PC-3 (cell line): ENCODE measurements around the gene KCNAB3. TPM values are rescaled to one million over a fixed set of nuclear protein-coding genes. Genes with fewer than 3 reads are reported as not detected.

ENCODE experiments used
- ATAC-seq: fragments of 200-7000 bp; cut with Tn5 transposase; 2 replicates; pipeline ENCODE4 v1.9.1; 2020; ENCODE audit warnings: mild to moderate bottlenecking, moderate library complexity
- BruUV-seq: library from RNA; stranded (reverse); fragments of 400-500 nt; replicated peaks from 2 replicates; lab custom pipeline; 2021; lab: Mats Ljungman, UMichigan
- CTCF ChIA-PET: fragments of 300-600 bp; sonication (Branson Sonifier 250); formaldehyde crosslinking; loops from one replicate; lab custom pipeline; 2022; ENCODE audit warnings: antibody characterized with exemption; lab: Charles Lee
- POLR2A ChIA-PET: fragments of 300-600 bp; sonication (Branson Sonifier 250); formaldehyde crosslinking; loops from one replicate; lab custom pipeline; 2022; ENCODE audit warnings: antibody characterized with exemption; ENCODE audit not compliant: unreplicated experiment; lab: Charles Lee
- DNase-seq: peaks from one replicate; pipeline ENCODE4 v3.0.0-alpha.2; 2015
- H2AFZ ChIP-seq: fragments of 300-600 bp; sonication (generic); 2 replicates; pipeline ENCODE4 v1.6.0; 2016; ENCODE audit warnings: antibody characterized with exemption, low read length
- H3F3A ChIP-seq: fragments of 300-600 bp; sonication (generic); one replicate; pipeline ENCODE4 v1.6.0; 2017; ENCODE audit warnings: antibody characterized with exemption, low read length, control low read depth, mild to moderate bottlenecking; ENCODE audit not compliant: unreplicated experiment
- H3K27ac ChIP-seq: fragments of 300-600 bp; sonication (generic); 2 replicates; pipeline ENCODE4 v1.5.1; 2016; ENCODE audit warnings: mild to moderate bottlenecking, low read length
- H3K27me3 ChIP-seq: fragments of 300-600 bp; sonication (generic); 2 replicates; pipeline ENCODE4 v1.6.1; 2016; ENCODE audit warnings: low read length, mixed read lengths
- H3K36me3 ChIP-seq: fragments of 300-600 bp; sonication (generic); 2 replicates; pipeline ENCODE4 v1.6.1; 2016; ENCODE audit warnings: low read depth, mixed run types, low read length, mixed read lengths
- H3K4me1 ChIP-seq: fragments of 300-600 bp; sonication (generic); 2 replicates; pipeline ENCODE4 v1.5.1; 2016; ENCODE audit warnings: low read length; ENCODE audit not compliant: insufficient read depth
- H3K4me2 ChIP-seq: fragments of 300-600 bp; sonication (generic); 2 replicates; pipeline ENCODE4 v1.6.0; 2016; ENCODE audit warnings: low read length
- H3K4me3 ChIP-seq: fragments of 300-600 bp; sonication (generic); 2 replicates; pipeline ENCODE4 v1.5.1; 2016; ENCODE audit warnings: mild to moderate bottlenecking, low read length, mixed read lengths
- H3K79me2 ChIP-seq: fragments of 300-600 bp; sonication (generic); 2 replicates; pipeline ENCODE4 v1.6.1; 2017; ENCODE audit warnings: low read length, mixed read lengths
- H3K9ac ChIP-seq: fragments of 300-600 bp; sonication (generic); 2 replicates; pipeline ENCODE4 v1.6.0; 2016; ENCODE audit warnings: mild to moderate bottlenecking, low read length
- H3K9me2 ChIP-seq: fragments of 300-600 bp; sonication (generic); replicated peaks from 2 replicates; pipeline ENCODE4 v1.6.1; 2016; ENCODE audit warnings: mixed run types, low read length, mixed read lengths
- H3K9me3 ChIP-seq: fragments of 300-600 bp; sonication (generic); 2 replicates; pipeline ENCODE4 v1.6.1; 2016; ENCODE audit warnings: low read length, mixed read lengths
- H4K20me1 ChIP-seq: fragments of 300-600 bp; sonication (generic); 2 replicates; pipeline ENCODE4 v1.6.1; 2016; ENCODE audit warnings: low read length, mixed read lengths
- EZH2 ChIP-seq: fragments of 300-600 bp; sonication (generic); IDR thresholded peaks from one replicate; pipeline ENCODE4 v1.6.1; 2017; ENCODE audit warnings: antibody characterized with exemption, mild to moderate bottlenecking, low read length; ENCODE audit not compliant: unreplicated experiment
- EZH2phosphoT487 ChIP-seq: fragments of 300-600 bp; sonication (generic); IDR thresholded peaks from 2 replicates; pipeline ENCODE4 v1.6.1; 2018; ENCODE audit warnings: mild to moderate bottlenecking, antibody characterized with exemption, low read length, borderline replicate concordance
- intact Hi-C: fragments of 100-400 bp; cut with micrococcal nuclease; formaldehyde crosslinking; loops from 2 replicates; pipeline ENCODE4 v1.9.0; 2023
- total RNA-seq: library from RNA; depleted of rRNA; stranded (reverse); fragments of >200 nt; gene quantifications from 2 replicates; pipeline ENCODE4 v1.2.3, GENCODE V29; 2014
- TF ChIP-seq, protein P1 (sequence below): fragments of 300-600 bp; sonication (generic); conservative IDR thresholded peaks from 2 replicates; pipeline ENCODE4 v1.5.1; 2017; ENCODE audit warnings: antibody characterized with exemption, low read depth, mild to moderate bottlenecking, low read length

KCNAB3 gene
- total RNA-seq, 1 experiment from 2014 or later: 0.26 TPM

DNA sequence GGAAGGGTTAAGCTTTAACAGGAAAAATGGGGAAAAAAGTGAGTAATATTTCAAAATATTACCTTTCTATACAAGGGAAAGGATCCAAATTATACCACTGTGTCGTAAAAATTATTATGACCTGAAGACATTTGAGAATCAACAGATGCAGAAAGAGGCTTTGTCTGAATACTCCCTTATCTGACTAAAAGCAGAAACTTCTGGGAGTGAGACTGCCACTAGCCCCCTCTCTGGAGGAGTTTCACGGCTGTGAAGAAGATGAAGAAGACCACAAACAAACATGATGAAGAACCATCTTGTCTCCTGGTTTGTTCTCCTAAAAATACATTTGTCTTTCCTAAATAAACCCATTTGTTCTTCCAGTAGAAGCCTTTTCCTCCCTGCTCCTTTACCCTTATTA lies 31.8 kb upstream of the KCNAB3 start:
- H3K9ac ChIP-seq: no peak overlapping the region
- no peaks in the 10 kb centered on the region for H3K36me3 ChIP-seq
- H2AFZ ChIP-seq: no peak overlapping the region
- ChIA-PET CTCF (no interaction called here), POLR2A (no interaction called here)
- DNase-seq (no peak), ATAC-seq (no peak)
- no peak for TF ChIP-seq EZH2phosphoT487
- TF ChIP-seq, protein P1, sequence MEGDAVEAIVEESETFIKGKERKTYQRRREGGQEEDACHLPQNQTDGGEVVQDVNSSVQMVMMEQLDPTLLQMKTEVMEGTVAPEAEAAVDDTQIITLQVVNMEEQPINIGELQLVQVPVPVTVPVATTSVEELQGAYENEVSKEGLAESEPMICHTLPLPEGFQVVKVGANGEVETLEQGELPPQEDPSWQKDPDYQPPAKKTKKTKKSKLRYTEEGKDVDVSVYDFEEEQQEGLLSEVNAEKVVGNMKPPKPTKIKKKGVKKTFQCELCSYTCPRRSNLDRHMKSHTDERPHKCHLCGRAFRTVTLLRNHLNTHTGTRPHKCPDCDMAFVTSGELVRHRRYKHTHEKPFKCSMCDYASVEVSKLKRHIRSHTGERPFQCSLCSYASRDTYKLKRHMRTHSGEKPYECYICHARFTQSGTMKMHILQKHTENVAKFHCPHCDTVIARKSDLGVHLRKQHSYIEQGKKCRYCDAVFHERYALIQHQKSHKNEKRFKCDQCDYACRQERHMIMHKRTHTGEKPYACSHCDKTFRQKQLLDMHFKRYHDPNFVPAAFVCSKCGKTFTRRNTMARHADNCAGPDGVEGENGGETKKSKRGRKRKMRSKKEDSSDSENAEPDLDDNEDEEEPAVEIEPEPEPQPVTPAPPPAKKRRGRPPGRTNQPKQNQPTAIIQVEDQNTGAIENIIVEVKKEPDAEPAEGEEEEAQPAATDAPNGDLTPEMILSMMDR: no peak
- no peak for TF ChIP-seq EZH2
- no peaks in the 10 kb centered on the region for H3K9me2 ChIP-seq
- no peak overlapping the region for H3K27ac ChIP-seq
- no peaks in the 10 kb centered on the region for H4K20me1 ChIP-seq
- H3K79me2 ChIP-seq: no peaks in the 10 kb centered on the region
- H3K4me2 ChIP-seq: no peak overlapping the region
- H3K27me3 ChIP-seq: no peaks in the 10 kb centered on the region
- H3K4me1 ChIP-seq: peaks cover 4% of the 10 kb centered on the region
- BruUV-seq: no TSS peak
- intact Hi-C loops: no loop called here
- no peak overlapping the region for H3K4me3 ChIP-seq
- H3K9me3 ChIP-seq: no peaks in the 10 kb centered on the region
- no peaks in the 10 kb centered on the region for H3F3A ChIP-seq

DNA sequence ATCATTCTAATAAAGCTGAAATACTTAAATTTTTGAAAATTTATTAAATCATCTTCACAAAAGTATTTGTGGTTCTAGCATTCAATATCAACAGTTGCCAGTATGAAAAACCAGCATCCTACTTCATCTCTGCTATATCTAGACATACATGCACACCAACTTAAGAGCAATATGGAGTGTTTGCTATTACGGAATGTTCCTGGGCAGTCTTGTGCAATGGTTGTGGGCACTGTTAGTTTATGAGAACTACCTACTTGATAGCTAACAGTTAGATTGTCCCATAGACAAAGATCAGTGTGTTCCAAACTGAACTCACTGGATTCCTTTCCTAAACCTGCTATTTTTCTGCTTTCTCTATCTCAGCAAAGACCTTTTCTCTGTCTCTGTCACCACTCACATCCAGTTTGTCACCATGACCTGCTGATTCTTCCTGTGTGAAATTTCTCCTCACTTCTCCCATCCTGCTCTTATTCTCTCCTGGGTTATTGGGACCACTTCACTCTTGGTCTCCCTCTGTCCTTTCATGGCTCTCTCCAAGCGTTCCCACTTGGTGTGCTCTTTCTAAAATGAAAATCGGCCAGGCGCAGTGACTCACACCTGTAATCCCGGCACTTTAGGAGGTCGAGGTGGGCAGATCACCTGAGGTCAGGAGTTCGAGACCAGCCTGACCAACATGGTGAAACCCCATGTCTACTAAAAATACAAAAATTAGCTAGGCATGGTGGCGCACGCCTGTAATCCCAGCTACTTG lies 30.0 kb upstream of the KCNAB3 start:
- Histone ChIP-seq H3K9me2 (no peaks in the 10 kb centered on the region), H3K4me3 (no peak overlapping the region), H3K36me3 (no peaks in the 10 kb centered on the region), H3K79me2 (no peaks in the 10 kb centered on the region), H3K27me3 (no peaks in the 10 kb centered on the region), H3K4me1 (peaks cover 4% of the 10 kb centered on the region), H3K9me3 (no peaks in the 10 kb centered on the region), H3K9ac (no peak overlapping the region), H3K27ac (no peak overlapping the region), H2AFZ (no peak overlapping the region), H3F3A (no peaks in the 10 kb centered on the region), H3K4me2 (no peak overlapping the region), H4K20me1 (no peaks in the 10 kb centered on the region)
- ChIA-PET POLR2A (no interaction called here), CTCF (interaction anchor here (0.5 kb wide), 1 partner anchor 30 kb away, joined by 6 read pairs; no protein-coding TSS in a partner anchor)
- intact Hi-C loops: no loop called here
- DNase-seq (no peak), ATAC-seq (no peak)
- TF ChIP-seq EZH2phosphoT487: no peak
- TF ChIP-seq, protein P1: no peak
- TF ChIP-seq EZH2: no peak
- BruUV-seq: no TSS peak
